ENCODE results near the gene OAF.
"Not testable (repeated sequence)": the region's sequence is repeated elsewhere in the genome, so short reads cannot be mapped to it uniquely, and the experiment has no call there.

The OAF gene

GRCh38 chr11:120244476-120245365 lies 33.9 kb downstream of the OAF start:
- no peak for DNase-seq

- no peak for DNase-seq
Measured at GRCh38 chr11:120245434-120245833, 34.6 kb downstream of the OAF start.

- DNase-seq: no peak
Measured at GRCh38 chr11:120248551-120249278, 37.9 kb downstream of the OAF start.

- DNase-seq: no peak
Measured at GRCh38 chr11:120249279-120250262, 38.7 kb downstream of the OAF start.

GRCh38 chr11:120253377-120253776 lies 42.5 kb downstream of the OAF start:
- DNase-seq: not testable (repeated sequence)

GRCh38 chr11:120254788-120255518 lies 44.1 kb downstream of the OAF start:
- no peak for DNase-seq

GRCh38 chr11:120255519-120255866 lies 44.7 kb downstream of the OAF start:
- DNase-seq: no peak

- DNase-seq: no peak
Measured at GRCh38 chr11:120256178-120256577, 45.3 kb downstream of the OAF start.

- no peak for DNase-seq
Measured at GRCh38 chr11:120256779-120257178, 45.9 kb downstream of the OAF start.

- no peak for DNase-seq
Measured at GRCh38 chr11:120257346-120257745, 46.5 kb downstream of the OAF start.

GRCh38 chr11:120258661-120259060 lies 47.8 kb downstream of the OAF start:
- no peak for DNase-seq

GRCh38 chr11:120259241-120259640 lies 48.4 kb downstream of the OAF start:
- DNase-seq: no peak

GRCh38 chr11:120259988-120260565 lies 49.2 kb downstream of the OAF start:
- no peak for DNase-seq

GRCh38 chr11:120260616-120261015 lies 49.8 kb downstream of the OAF start:
- no peak for DNase-seq

- DNase-seq: no peak
Measured at GRCh38 chr11:120261321-120261720, 50.5 kb downstream of the OAF start.

- no peak for DNase-seq
Measured at GRCh38 chr11:120261931-120262330, 51.1 kb downstream of the OAF start.

GRCh38 chr11:120267319-120267718 lies 56.5 kb downstream of the OAF start:
- no peak for DNase-seq

GRCh38 chr11:120268686-120269085 lies 57.9 kb downstream of the OAF start:
- DNase-seq: no peak

GRCh38 chr11:120270386-120270785 lies 59.6 kb downstream of the OAF start:
- no peak for DNase-seq

GRCh38 chr11:120271672-120272071 lies 60.8 kb downstream of the OAF start:
- DNase-seq: no peak

- DNase-seq: no peak
Measured at GRCh38 chr11:120272303-120272702, 61.5 kb downstream of the OAF start.

GRCh38 chr11:120273432-120273831 lies 62.6 kb downstream of the OAF start:
- DNase-seq: no peak
